GM18511 (cell line): ENCODE results near the gene KCTD5.
"Not testable (repeated sequence)": the region's sequence is repeated elsewhere in the genome, so short reads cannot be mapped to it uniquely, and the experiment has no call there.

ENCODE experiments used
- ATAC-seq: cut with Tn5 transposase; IDR thresholded peaks from one replicate; pipeline ENCODE4 v1.9.1; 2021; ENCODE audit warnings: mild to moderate bottlenecking, moderate library complexity; ENCODE audit not compliant: unreplicated experiment

The KCTD5 gene

GRCh38 chr16:2696601-2697250, 14.4 kb downstream of the KCTD5 start:
- not testable (repeated sequence) for ATAC-seq

GRCh38 chr16:2697401-2697948, 15.2 kb downstream of the KCTD5 start:
- no peak for ATAC-seq

GRCh38 chr16:2698103-2698870, 16.0 kb downstream of the KCTD5 start:
- ATAC-seq: no peak

GRCh38 chr16:2698965-2699750, 16.8 kb downstream of the KCTD5 start:
- ATAC-seq: no peak

- no peak for ATAC-seq
These were observed 17.7 kb downstream of the KCTD5 start for GRCh38 chr16:2699791-2700600.

- ATAC-seq: no peak
These were observed 18.5 kb downstream of the KCTD5 start for GRCh38 chr16:2700786-2701185.

- no peak for ATAC-seq
These were observed 18.9 kb downstream of the KCTD5 start for GRCh38 chr16:2701272-2701671.

GRCh38 chr16:2701713-2702437, 19.6 kb downstream of the KCTD5 start:
- no peak for ATAC-seq

GRCh38 chr16:2702438-2702825, 20.1 kb downstream of the KCTD5 start:
- no peak for ATAC-seq

GRCh38 chr16:2702871-2703745, 20.8 kb downstream of the KCTD5 start:
- no peak for ATAC-seq

GRCh38 chr16:2704166-2704982, 22.1 kb downstream of the KCTD5 start:
- ATAC-seq: no peak

GRCh38 chr16:2704983-2705275, 22.6 kb downstream of the KCTD5 start:
- no peak for ATAC-seq

GRCh38 chr16:2705351-2705750, 23.0 kb downstream of the KCTD5 start:
- ATAC-seq: no peak

GRCh38 chr16:2706085-2706484, 23.8 kb downstream of the KCTD5 start:
- ATAC-seq: no peak

- ATAC-seq: no peak
These were observed 24.4 kb downstream of the KCTD5 start for GRCh38 chr16:2706611-2707311.

GRCh38 chr16:2707368-2708289, 25.3 kb downstream of the KCTD5 start:
- no peak for ATAC-seq

- no peak for ATAC-seq
These were observed 25.9 kb downstream of the KCTD5 start for GRCh38 chr16:2708290-2708639.
